Stimulated activated CD8-positive, alpha-beta memory T cell treated with anti-CD3 and anti-CD28 coated beads, Interleukin-7, amount 100 ng/mL, for 4 hours (primary cell): ENCODE data around the gene ZBTB7B.

ENCODE experiments used
- DNase-seq, 2 donors: peaks; one replicate each; pipeline ENCODE4 v3.0.0-alpha.2; 2020; ENCODE audit warnings: low read depth in 2 of 2

Gene ZBTB7B

DNA sequence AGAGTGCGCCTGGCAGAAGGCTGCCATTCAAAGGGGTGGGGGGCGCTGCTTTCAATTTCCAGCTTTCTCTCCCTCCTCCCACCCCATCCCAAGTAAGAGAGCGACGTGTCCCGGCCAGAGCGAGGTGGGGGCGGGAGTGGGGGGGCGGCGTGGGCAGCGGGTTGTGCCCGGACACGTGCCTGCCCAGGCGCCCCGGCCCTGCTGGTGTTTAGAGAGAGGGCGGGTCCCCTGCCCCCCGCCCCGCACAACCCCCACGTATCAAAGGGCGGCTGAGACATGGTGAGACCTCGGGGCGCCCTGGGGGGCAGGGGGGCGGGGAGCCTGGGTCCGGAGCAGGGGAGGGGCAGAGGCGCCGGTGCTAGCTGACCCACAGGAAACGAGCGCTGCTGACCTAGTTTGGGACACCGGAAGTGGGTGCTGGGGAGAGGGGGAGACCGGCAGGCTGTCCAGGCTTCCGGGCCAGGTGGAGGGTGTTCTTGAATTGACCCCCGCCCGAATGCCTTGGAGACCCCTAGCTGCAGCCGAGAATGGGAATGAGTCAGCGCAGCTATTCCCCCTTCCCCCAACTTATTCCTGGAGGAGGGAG, 1.3 kb downstream of the ZBTB7B start:
- no peak for DNase-seq

GRCh38 chr1:155004352-155005075, 1.9 kb downstream of the ZBTB7B start:
- DNase-seq, result no peak

- no peak for DNase-seq
These were observed 2.7 kb downstream of the ZBTB7B start for GRCh38 chr1:155005076-155006011.

DNA sequence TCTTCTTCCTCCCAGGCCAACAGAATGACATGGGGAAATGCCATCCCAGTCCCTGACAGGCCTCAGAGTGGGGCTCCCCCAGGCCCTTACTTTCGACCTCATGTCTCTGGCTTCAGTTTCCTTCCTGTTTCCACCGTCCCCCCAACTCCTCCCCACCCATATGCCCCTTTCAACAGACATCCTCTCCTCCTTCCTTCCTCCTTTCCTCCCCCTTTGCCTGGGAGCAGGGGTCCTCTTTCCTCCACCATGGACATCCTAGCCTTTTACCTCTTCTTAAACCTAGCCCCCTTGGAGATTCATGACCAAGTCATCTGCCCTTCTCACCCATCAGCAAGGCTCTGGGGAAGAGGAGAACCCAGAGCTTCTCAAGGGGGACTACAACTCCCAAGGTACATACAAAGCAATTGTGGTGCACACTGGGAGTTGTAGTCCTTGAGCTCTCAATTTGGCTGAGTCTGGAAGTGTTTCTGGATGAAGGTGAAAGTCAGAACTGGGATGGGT, 4.0 kb downstream of the ZBTB7B start:
- DNase-seq, result no peak

DNA sequence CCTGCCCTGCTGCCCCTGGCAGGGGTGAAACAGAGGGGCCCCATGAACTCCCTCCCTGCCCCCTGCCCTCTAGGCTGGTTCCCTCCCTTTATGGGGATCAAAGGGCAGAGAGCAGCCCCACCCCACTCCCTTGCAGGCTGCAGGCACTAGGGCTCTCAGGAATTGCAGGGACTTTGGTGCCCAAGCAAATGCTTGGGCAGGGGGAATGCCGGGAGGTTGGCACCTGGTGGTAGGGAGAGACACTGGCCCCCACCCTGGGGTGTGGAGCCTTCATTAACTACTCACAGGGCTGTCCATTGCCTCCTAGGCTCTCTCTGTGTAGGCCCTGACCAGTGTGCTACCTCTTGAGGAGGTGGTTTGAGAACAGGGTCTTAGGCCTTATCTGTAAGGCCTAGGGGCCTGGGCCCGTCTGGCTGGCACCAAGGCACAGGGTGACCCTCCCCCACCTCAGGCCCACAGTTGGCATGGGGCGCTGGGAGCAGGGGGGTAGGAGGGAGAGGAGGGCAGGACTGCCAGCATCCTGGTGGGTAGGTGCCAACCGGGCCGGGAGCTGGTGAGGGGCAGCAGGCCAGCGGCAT, 4.7 kb downstream of the ZBTB7B start:
- no peak for DNase-seq

DNA sequence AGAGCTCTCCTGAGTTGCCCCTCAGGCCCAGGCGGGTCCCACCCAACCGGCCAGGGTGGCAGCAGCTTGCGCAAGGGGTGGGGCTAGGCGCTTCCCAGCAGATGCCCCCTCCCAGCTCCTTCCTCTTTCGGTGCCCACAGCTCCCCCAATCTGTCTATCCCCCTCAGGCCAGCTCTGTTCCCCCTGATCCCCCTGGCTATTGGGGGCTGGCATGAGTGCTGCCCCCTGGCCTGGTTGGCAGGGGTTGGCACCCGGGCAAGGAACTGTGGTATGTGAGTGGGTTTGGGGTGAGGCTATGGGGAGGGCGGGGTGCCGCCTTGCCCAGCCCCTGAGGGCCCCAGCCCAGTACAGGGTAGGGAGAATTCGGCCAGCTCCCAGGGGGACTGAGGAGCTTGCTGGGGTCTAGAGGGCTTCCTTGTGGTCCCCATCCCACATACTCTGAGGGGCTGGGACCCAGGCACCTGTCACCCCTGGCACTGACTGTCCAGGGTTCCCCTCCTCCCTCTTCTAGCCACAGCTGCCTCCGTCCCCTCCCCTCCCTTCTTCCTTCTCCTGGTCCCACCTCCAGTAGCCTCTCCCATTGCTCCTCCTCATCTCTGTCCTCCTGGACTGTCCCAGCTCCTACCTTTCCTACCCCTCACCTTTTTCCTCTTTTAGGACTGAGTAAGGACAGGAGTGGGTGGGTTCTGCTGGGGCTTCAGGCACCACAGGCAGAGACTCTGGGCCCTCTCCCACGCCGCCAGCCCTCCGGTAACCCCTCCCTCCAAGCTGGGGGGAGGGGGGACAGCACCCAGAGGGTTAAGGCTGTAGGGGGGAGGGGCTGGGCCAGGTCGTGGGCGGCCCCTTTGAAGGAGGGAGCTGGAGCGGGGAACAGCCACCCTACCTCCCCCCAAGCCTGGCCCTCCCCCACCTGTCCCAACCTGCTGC, 5.7 kb downstream of the ZBTB7B start:
- DNase-seq, result no peak

- DNase-seq, result no peak
These were observed 6.7 kb downstream of the ZBTB7B start for GRCh38 chr1:155009221-155009711.

DNA sequence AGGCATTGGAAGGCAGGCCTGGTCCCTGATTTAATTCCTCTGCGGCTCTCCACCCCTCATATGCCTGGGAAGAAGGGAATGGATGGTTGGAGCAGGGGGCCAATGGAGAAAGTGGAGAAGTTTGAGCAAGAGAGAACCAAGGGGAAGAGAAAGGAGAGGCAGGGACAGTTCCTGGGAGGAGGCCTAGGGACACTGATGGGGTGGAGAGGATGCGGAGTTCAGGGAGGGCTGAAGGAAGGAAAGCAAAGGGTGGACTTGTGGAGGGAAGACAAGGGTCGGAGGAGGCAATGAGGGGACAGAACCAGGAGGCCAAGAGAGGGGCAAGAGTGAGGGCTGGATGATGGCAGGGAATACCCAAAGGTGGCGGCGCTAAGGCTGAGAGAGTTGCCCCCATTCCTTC, 7.1 kb downstream of the ZBTB7B start:
- DNase-seq, result no peak

GRCh38 chr1:155010211-155010918, 7.8 kb downstream of the ZBTB7B start:
- no peak for DNase-seq

DNA sequence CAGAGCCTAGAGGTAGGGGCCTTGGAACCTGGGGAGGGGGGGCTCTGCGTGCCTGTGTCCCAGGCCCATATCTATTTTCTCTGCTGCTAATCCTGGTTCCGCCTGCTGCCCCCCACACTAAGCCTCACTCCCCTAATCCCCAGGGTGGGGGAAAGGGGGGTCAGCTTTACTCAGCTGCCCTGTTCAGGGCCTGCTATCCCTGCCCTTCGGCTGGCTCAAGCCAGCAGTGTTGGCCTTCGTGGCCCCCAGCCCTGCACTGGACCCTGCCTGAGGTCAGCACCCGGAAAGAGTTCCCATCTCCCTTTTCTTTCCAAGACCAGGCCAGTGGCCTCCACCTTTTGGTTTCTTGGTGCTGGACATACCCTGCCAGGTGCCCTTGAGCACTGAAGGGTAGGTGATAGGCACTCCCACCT, 8.4 kb downstream of the ZBTB7B start:
- no peak for DNase-seq

DNA sequence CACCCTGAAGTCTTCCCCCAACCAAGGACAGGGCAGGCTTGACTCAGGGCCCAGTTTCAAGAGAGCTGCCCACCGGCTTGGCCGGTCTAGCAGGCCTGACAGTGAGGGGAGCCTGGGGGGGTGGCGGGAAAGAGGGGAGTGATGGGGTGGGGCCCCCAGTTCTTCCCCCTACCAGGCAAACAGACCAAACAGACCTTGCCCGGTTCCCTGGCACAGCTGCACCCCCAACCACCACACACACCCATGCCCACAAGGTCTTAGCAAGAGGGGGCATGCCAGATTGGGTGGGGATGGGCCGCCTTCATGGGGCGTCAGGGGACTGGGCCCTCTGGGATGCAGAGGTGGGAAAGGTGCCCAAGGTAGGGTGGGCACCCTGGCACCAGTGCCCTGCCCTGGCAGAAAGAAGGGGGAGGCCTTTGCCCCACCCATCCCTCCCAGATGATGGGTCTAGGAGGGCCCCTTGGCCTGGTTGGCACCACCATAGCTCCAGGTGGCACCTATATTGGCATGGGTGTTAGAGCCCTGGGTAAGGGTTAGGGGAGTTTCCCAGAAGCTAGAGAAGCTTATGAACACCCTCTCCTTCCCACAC, 8.9 kb downstream of the ZBTB7B start:
- no peak for DNase-seq

- no peak for DNase-seq
These were observed 9.5 kb downstream of the ZBTB7B start for GRCh38 chr1:155012026-155012546.

GRCh38 chr1:155012776-155013602, 10.4 kb downstream of the ZBTB7B start:
- DNase-seq, result no peak

DNA sequence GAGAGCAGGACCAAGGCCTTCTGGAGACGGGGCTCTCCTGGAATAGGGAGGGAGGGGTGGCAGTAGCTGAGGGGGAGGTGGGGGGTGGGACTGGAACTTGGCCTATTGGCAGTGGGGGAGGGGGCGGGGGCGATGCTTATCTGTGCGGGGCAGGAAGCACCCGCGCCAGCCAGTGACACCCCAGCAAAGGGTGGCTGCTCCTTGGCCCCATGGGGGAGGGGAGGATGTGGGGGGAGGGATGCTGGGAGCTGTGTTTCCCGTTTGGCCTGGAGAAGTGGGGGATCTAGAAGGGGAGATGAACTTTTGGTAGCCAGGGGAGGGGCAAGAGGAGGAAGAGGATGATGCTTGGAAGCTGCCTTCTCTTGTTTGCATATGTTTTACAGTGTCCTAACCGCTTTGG, 11.0 kb downstream of the ZBTB7B start:
- no peak for DNase-seq

GRCh38 chr1:155014709-155015508, 12.3 kb downstream of the ZBTB7B start:
- no peak for DNase-seq

DNA sequence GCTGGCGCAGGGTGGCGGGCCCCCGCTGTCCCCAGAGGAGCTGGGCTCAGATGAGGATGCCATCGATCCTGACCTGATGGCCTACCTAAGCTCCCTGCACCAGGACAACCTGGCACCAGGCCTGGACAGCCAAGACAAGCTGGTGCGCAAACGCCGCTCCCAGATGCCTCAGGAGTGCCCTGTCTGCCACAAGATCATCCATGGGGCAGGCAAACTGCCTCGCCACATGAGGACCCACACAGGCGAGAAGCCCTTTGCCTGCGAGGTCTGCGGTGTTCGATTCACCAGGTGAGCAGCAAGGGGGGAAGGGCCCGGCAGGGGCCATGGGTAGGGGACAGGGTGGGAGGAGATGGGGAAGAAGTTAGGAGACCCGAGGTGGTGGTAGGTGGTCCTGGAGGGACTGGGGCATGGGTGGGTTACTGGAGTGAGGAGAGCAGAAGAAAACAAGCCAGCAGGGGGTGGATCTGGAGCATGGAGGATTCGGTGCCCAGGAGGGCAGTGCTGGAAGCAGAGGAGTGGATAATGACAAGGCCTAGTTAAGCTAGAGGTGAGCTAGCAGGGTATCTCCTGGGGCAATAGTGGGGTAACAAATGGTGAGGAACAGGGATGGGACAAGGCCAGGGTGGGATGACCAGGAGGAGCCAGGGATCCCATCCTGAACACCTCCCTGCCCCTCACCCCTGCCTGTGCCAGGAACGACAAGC, 13.1 kb downstream of the ZBTB7B start:
- no peak for DNase-seq

- no peak for DNase-seq
These were observed 13.7 kb downstream of the ZBTB7B start for GRCh38 chr1:155016231-155016831.
